Measurements from ENCODE around the gene UMAD1. TPM values are rescaled to one million over a fixed set of nuclear protein-coding genes. Genes with fewer than 3 reads are reported as not detected.

UMAD1 gene
- total and polyA plus RNA-seq, 2 of the 4 experiments (the other 2 are of a cell fraction), result 5.2 to 8.4 TPM

DNA sequence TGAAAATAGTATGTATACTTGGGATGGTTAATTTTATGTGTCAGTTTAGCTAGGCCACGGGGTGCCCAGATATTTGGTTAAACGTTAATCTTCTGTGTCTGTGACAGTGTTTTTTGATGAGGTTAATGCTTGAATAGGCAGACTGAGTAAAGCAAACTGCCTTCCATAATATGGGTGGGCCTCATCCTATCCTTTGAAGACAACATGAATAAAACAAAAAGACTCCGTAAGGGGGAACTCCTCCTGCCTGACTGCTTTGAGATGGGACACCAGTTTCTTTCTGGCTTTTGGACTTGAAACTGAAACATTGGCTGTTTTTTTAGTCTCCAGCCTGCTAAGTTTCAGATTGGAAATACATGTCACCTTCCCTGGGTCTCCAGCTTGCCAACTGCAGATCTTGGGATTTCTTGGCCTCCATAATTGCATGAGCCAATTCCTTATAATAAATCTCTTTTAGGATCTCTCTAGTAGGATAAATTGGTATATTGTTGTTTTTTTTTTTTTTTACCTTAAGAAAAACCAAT lies 268.1 kb downstream of the UMAD1 start:
- dilution Hi-C loops (cut with HindIII; ENCODE audit: low sequenced_read_pairs, unreplicated experiment), result no loop called here
- WGBS, 2 experiments (ENCODE audit: extremely low coverage in 2 of 2, insufficient read length in 1 of 2), result no CpG with 5 or more reads among the region's 3 CpGs
- H2BK120ac ChIP-seq (ENCODE audit: low read depth, low read length), result no peak overlapping the region

More for the DNA sequence above, 268.1 kb downstream of the UMAD1 start:
- Histone ChIP-seq H3K4me1 (ENCODE audit: control insufficient read depth, insufficient read depth, low read length) (no peaks in the 10 kb centered on the region; the same call in 1 of the 2 replicates), H3K9ac (ENCODE audit: low read depth, low read length) (no peak overlapping the region), H3K14ac (replicated peaks; ENCODE audit: low read depth, low read length) (no peak overlapping the region), H2BK15ac (ENCODE audit: low read depth, low read length) (no peak overlapping the region), H4K91ac (ENCODE audit: insufficient read depth, low read depth, low read length) (no peak overlapping the region), H3K4me3 (ENCODE audit: insufficient read depth, low read depth, low read length) (no peak overlapping the region), H2AK5ac (ENCODE audit: low read depth, low read length) (no peak overlapping the region), H4K20me1 (ENCODE audit: insufficient read depth, low read length) (no peaks in the 10 kb centered on the region), H3K9me1 (ENCODE audit: insufficient read depth, low read length) (no peaks in the 10 kb centered on the region), H3K18ac (ENCODE audit: low read depth, low read length) (no peak overlapping the region), H3K4me2 (ENCODE audit: low read depth, low read length) (no peak overlapping the region), H3K9me3 (ENCODE audit: control insufficient read depth, insufficient read depth, low read length) (no peaks in the 10 kb centered on the region), H3K27ac (ENCODE audit: insufficient read depth, low read length) (no peak overlapping the region), H3K23ac (ENCODE audit: low read depth, low read length) (no peak overlapping the region), H3K27me3 (ENCODE audit: control insufficient read depth, insufficient read depth, low read length) (no peaks in the 10 kb centered on the region), H2AFZ (replicated peaks; ENCODE audit: low read length, poor library complexity) (no peak overlapping the region), H3K36me3 (ENCODE audit: control insufficient read depth, insufficient read depth, low read length) (no peaks in the 10 kb centered on the region), H2BK20ac (ENCODE audit: low read depth, low read length) (no peak overlapping the region), H3K79me1 (ENCODE audit: low read depth in 1 of 2, low read length in 2 of 2) (no peaks in the 10 kb centered on the region), H4K5ac (ENCODE audit: low read depth, low read length) (no peak overlapping the region), H3K4ac (ENCODE audit: low read depth, low read length) (no peak overlapping the region), H4K8ac (ENCODE audit: low read depth in 2 of 2, low read length in 2 of 2) (no peak overlapping the region), H3K56ac (ENCODE audit: extremely low read depth, insufficient read depth, low read length) (no peak overlapping the region), H2BK5ac (ENCODE audit: low read depth, low read length, poor library complexity, severe bottlenecking) (no peak overlapping the region), H2AK9ac (replicated peaks; ENCODE audit: low read depth, low read length, poor library complexity) (no peak overlapping the region)
- CTCF ChIA-PET, result no interaction called here
- DNase-seq, result no peak
- ATAC-seq (ENCODE audit: low read depth), result no peak
- TF ChIP-seq CHD1 (IDR thresholded peaks at IDR 0.05; ENCODE audit: low read depth, low read length) (no peak), POLR2A (IDR thresholded peaks at IDR 0.05; ENCODE audit: low read depth, low read length) (no peak), MAZ (IDR thresholded peaks at IDR 0.05; ENCODE audit: borderline replicate concordance, low read depth, low read length) (no peak), NFE2L2 (IDR thresholded peaks at IDR 0.05; ENCODE audit: low read depth, low read length) (no peak), FOS (IDR thresholded peaks at IDR 0.05; ENCODE audit: low read depth, low read length) (no peak), CEBPB (IDR thresholded peaks at IDR 0.05; ENCODE audit: low read depth, low read length) (no peak), BHLHE40 (IDR thresholded peaks at IDR 0.05; ENCODE audit: low read depth, low read length) (no peak), MAFK (IDR thresholded peaks at IDR 0.05; ENCODE audit: low read depth, low read length) (no peak), RFX5 (IDR thresholded peaks at IDR 0.05; ENCODE audit: low read depth, low read length) (no peak), RAD21 (IDR thresholded peaks at IDR 0.05; ENCODE audit: low read length) (no peak), MXI1 (IDR thresholded peaks at IDR 0.05; ENCODE audit: borderline replicate concordance, low read depth, low read length) (no peak)
- TF ChIP-seq, protein P1, sequence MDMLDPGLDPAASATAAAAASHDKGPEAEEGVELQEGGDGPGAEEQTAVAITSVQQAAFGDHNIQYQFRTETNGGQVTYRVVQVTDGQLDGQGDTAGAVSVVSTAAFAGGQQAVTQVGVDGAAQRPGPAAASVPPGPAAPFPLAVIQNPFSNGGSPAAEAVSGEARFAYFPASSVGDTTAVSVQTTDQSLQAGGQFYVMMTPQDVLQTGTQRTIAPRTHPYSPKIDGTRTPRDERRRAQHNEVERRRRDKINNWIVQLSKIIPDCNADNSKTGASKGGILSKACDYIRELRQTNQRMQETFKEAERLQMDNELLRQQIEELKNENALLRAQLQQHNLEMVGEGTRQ (IDR thresholded peaks at IDR 0.05; ENCODE audit: low read depth, low read length), result no peak
- TF ChIP-seq, protein P2, sequence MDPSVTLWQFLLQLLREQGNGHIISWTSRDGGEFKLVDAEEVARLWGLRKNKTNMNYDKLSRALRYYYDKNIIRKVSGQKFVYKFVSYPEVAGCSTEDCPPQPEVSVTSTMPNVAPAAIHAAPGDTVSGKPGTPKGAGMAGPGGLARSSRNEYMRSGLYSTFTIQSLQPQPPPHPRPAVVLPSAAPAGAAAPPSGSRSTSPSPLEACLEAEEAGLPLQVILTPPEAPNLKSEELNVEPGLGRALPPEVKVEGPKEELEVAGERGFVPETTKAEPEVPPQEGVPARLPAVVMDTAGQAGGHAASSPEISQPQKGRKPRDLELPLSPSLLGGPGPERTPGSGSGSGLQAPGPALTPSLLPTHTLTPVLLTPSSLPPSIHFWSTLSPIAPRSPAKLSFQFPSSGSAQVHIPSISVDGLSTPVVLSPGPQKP (IDR thresholded peaks at IDR 0.05; ENCODE audit: borderline replicate concordance, low read depth, low read length), result no peak
- TF ChIP-seq, protein P3, sequence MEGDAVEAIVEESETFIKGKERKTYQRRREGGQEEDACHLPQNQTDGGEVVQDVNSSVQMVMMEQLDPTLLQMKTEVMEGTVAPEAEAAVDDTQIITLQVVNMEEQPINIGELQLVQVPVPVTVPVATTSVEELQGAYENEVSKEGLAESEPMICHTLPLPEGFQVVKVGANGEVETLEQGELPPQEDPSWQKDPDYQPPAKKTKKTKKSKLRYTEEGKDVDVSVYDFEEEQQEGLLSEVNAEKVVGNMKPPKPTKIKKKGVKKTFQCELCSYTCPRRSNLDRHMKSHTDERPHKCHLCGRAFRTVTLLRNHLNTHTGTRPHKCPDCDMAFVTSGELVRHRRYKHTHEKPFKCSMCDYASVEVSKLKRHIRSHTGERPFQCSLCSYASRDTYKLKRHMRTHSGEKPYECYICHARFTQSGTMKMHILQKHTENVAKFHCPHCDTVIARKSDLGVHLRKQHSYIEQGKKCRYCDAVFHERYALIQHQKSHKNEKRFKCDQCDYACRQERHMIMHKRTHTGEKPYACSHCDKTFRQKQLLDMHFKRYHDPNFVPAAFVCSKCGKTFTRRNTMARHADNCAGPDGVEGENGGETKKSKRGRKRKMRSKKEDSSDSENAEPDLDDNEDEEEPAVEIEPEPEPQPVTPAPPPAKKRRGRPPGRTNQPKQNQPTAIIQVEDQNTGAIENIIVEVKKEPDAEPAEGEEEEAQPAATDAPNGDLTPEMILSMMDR (conservative IDR thresholded peaks at IDR 0.05; ENCODE audit: low read depth, low read length), result no peak
- intact Hi-C loops (cut with micrococcal nuclease), result no loop called here
- BruUV-seq (replicated peaks), result no TSS peak
- POLR2A ChIA-PET (ENCODE audit: unreplicated experiment), result interaction anchor here (0.6 kb wide), 1 partner anchor 127 kb away, joined by 4 read pairs; no protein-coding TSS in a partner anchor
- in situ Hi-C loops (cut with MboI; ENCODE audit: low sequenced_read_pairs), result no loop called here
